IMR-90 (cell line): ENCODE measurements around the gene RNF151. TPM values are rescaled to one million over a fixed set of nuclear protein-coding genes. Genes with fewer than 3 reads are reported as not detected.

Experiments
- ATAC-seq: fragments of 200-7000 bp; cut with Tn5 transposase; 2 replicates; pipeline ENCODE4 v1.9.1; 2020; ENCODE audit warnings: low read depth, mild to moderate bottlenecking, moderate library complexity
- BruUV-seq: library from RNA; stranded (reverse); fragments of 400-500 nt; replicated peaks from 2 replicates; lab custom pipeline; 2021; lab: Mats Ljungman, UMichigan
- CTCF ChIA-PET: fragments of 300-600 bp; formaldehyde crosslinking; extraction: SDS; loops from one replicate; lab custom pipeline; 2021; ENCODE audit warnings: antibody characterized with exemption; lab: Yijun Ruan, JAX
- POLR2A ChIA-PET: fragments of 300-600 bp; sonication (Branson Sonifier 250); formaldehyde crosslinking; loops from one replicate; lab custom pipeline; 2022; ENCODE audit warnings: antibody characterized with exemption; ENCODE audit not compliant: unreplicated experiment; lab: Charles Lee
- DNase-seq: peaks from one replicate; pipeline ENCODE4 v3.0.0; 2013
- H2AFZ ChIP-seq: replicated peaks from 2 replicates; pipeline ENCODE3; 2013; ENCODE audit warnings: low read length, mild to moderate bottlenecking; ENCODE audit not compliant: poor library complexity
- H2AK5ac ChIP-seq: 2 replicates; pipeline ENCODE4 v1.6.1; 2013; ENCODE audit warnings: low read depth, low read length, inconsistent platforms
- H2AK9ac ChIP-seq: replicated peaks from 2 replicates; pipeline ENCODE3; 2013; ENCODE audit warnings: mild to moderate bottlenecking, low read depth, low read length, moderate library complexity; ENCODE audit not compliant: poor library complexity
- H2BK120ac ChIP-seq: 2 replicates; pipeline ENCODE4 v1.6.1; 2013; ENCODE audit warnings: low read depth, low read length, inconsistent platforms
- H2BK15ac ChIP-seq: 3 replicates; pipeline ENCODE4 v1.6.1; 2013; ENCODE audit warnings: low read depth, low read length, inconsistent platforms
- H2BK20ac ChIP-seq: 2 replicates; pipeline ENCODE4 v1.6.1; 2013; ENCODE audit warnings: low read depth, mild to moderate bottlenecking, inconsistent platforms, low read length, moderate library complexity
- H2BK5ac ChIP-seq: 2 replicates; pipeline ENCODE4 v1.6.1; 2013; ENCODE audit warnings: mild to moderate bottlenecking, low read depth, low read length, inconsistent platforms; ENCODE audit not compliant: poor library complexity, severe bottlenecking
- H3K14ac ChIP-seq: replicated peaks from 2 replicates; pipeline ENCODE4 v1.6.1; 2013; ENCODE audit warnings: low read depth, low read length, inconsistent platforms
- H3K18ac ChIP-seq: 2 replicates; pipeline ENCODE4 v1.6.1; 2013; ENCODE audit warnings: low read depth, low read length, control low read depth
- H3K23ac ChIP-seq: 2 replicates; pipeline ENCODE4 v1.6.1; 2013; ENCODE audit warnings: low read depth, low read length, inconsistent platforms
- H3K27ac ChIP-seq: 2 replicates; pipeline ENCODE4 v1.5.1; 2013; ENCODE audit warnings: mild to moderate bottlenecking, control low read depth, low read length; ENCODE audit not compliant: insufficient read depth
- H3K27me3 ChIP-seq: 2 replicates; pipeline ENCODE4 v1.6.1; 2013; ENCODE audit warnings: low read length; ENCODE audit not compliant: control insufficient read depth, insufficient read depth
- H3K36me3 ChIP-seq: 2 replicates; pipeline ENCODE4 v1.6.1; 2013; ENCODE audit warnings: low read length, mixed read lengths; ENCODE audit not compliant: control insufficient read depth, insufficient read depth
- H3K4ac ChIP-seq: 2 replicates; pipeline ENCODE4 v1.6.1; 2013; ENCODE audit warnings: low read depth, low read length, inconsistent platforms
- H3K4me1 ChIP-seq: 2 replicates; pipeline ENCODE4 v1.6.1; 2013; ENCODE audit warnings: low read length, mixed read lengths; ENCODE audit not compliant: control insufficient read depth, insufficient read depth
- H3K4me2 ChIP-seq: 2 replicates; pipeline ENCODE4 v1.6.1; 2013; ENCODE audit warnings: low read depth, mild to moderate bottlenecking, control low read depth, low read length, moderate library complexity
- H3K4me3 ChIP-seq: 2 replicates; pipeline ENCODE4 v1.5.1; 2013; ENCODE audit warnings: low read depth, mild to moderate bottlenecking, control low read depth, low read length, moderate library complexity; ENCODE audit not compliant: insufficient read depth
- H3K56ac ChIP-seq: 2 replicates; pipeline ENCODE4 v1.6.1; 2013; ENCODE audit warnings: low read length, inconsistent platforms; ENCODE audit not compliant: insufficient read depth; ENCODE audit errors: extremely low read depth
- H3K79me1 ChIP-seq, 2 experiments: 2 replicates each; pipeline ENCODE4 v1.6.1; 2013; ENCODE audit warnings: low read length in 2 of 2, inconsistent platforms in 1 of 2, low read depth in 1 of 2
- H3K9ac ChIP-seq: 2 replicates; pipeline ENCODE4 v1.6.1; 2013; ENCODE audit warnings: low read depth, low read length, control low read depth
- H3K9me1 ChIP-seq: 2 replicates; pipeline ENCODE4 v1.6.1; 2013; ENCODE audit warnings: low read length, inconsistent platforms; ENCODE audit not compliant: insufficient read depth
- H3K9me3 ChIP-seq: 2 replicates; pipeline ENCODE4 v1.6.1; 2013; ENCODE audit warnings: low read length; ENCODE audit not compliant: control insufficient read depth, insufficient read depth
- H4K20me1 ChIP-seq: 2 replicates; pipeline ENCODE4 v1.6.1; 2013; ENCODE audit warnings: low read length, inconsistent platforms; ENCODE audit not compliant: insufficient read depth
- H4K5ac ChIP-seq: 2 replicates; pipeline ENCODE4 v1.6.1; 2013; ENCODE audit warnings: mild to moderate bottlenecking, low read depth, low read length, control low read depth
- H4K8ac ChIP-seq, 2 experiments: 2 replicates each; pipeline ENCODE4 v1.6.1; 2013; ENCODE audit warnings: low read depth in 2 of 2, low read length in 2 of 2, control low read depth in 1 of 2, inconsistent platforms in 1 of 2
- H4K91ac ChIP-seq: 2 replicates; pipeline ENCODE4 v1.6.1; 2013; ENCODE audit warnings: low read depth, low read length, inconsistent platforms; ENCODE audit not compliant: insufficient read depth
- BHLHE40 ChIP-seq: fragments of 150-350 bp; IDR thresholded peaks from 2 replicates; pipeline ENCODE4 v1.6.1; 2016; ENCODE audit warnings: mild to moderate bottlenecking, low read depth, low read length
- CEBPB ChIP-seq: IDR thresholded peaks from 2 replicates; pipeline ENCODE4 v1.6.1; 2012; ENCODE audit warnings: low read depth, low read length, improper control_type of control experiment
- CHD1 ChIP-seq: IDR thresholded peaks from 2 replicates; pipeline ENCODE4 v1.6.1; 2012; ENCODE audit warnings: low read depth, low read length, improper control_type of control experiment
- CTCF ChIP-seq: conservative IDR thresholded peaks from 2 replicates; pipeline ENCODE4 v1.5.1; 2012; ENCODE audit warnings: mild to moderate bottlenecking, low read depth, low read length, improper control_type of control experiment
- ELK1 ChIP-seq: fragments of 150-350 bp; IDR thresholded peaks from 2 replicates; pipeline ENCODE4 v1.6.1; 2016; ENCODE audit warnings: low read depth, mild to moderate bottlenecking, low read length, moderate library complexity, borderline replicate concordance
- FOS ChIP-seq: fragments of 150-350 bp; IDR thresholded peaks from 2 replicates; pipeline ENCODE4 v1.6.1; 2016; ENCODE audit warnings: low read depth, low read length
- MAFK ChIP-seq: IDR thresholded peaks from 2 replicates; pipeline ENCODE4 v1.6.1; 2012; ENCODE audit warnings: low read depth, low read length, improper control_type of control experiment
- MAZ ChIP-seq: IDR thresholded peaks from 2 replicates; pipeline ENCODE4 v1.6.1; 2012; ENCODE audit warnings: low read depth, mild to moderate bottlenecking, low read length, improper control_type of control experiment, moderate library complexity, borderline replicate concordance
- MXI1 ChIP-seq: IDR thresholded peaks from 2 replicates; pipeline ENCODE4 v1.6.1; 2012; ENCODE audit warnings: low read depth, mild to moderate bottlenecking, low read length, moderate library complexity, borderline replicate concordance
- NFE2L2 ChIP-seq: fragments of 150-350 bp; IDR thresholded peaks from 2 replicates; pipeline ENCODE4 v1.6.1; 2016; ENCODE audit warnings: low read depth, mild to moderate bottlenecking, low read length
- POLR2A ChIP-seq: IDR thresholded peaks from 2 replicates; pipeline ENCODE4 v1.6.1; 2012; ENCODE audit warnings: mild to moderate bottlenecking, low read depth, low read length
- RCOR1 ChIP-seq: IDR thresholded peaks from 2 replicates; pipeline ENCODE4 v1.6.1; 2012; ENCODE audit warnings: mild to moderate bottlenecking, low read length, improper control_type of control experiment; ENCODE audit not compliant: insufficient replicate concordance
- SMC3 ChIP-seq: fragments of 150-350 bp; IDR thresholded peaks from 2 replicates; pipeline ENCODE4 v1.6.1; 2016; ENCODE audit warnings: low read depth, mild to moderate bottlenecking, antibody characterized with exemption, low read length, moderate library complexity
- USF2 ChIP-seq: fragments of 150-350 bp; IDR thresholded peaks from 2 replicates; pipeline ENCODE4 v1.6.1; 2017; ENCODE audit warnings: mild to moderate bottlenecking, antibody characterized with exemption, low read length, low read depth
- WGBS, 2 experiments: methylation state at CpG; one replicate each; pipeline versions ENCODE4 v1.1.5 to v1.1.7; 2013; ENCODE audit warnings: missing lambda C conversion rate in 2 of 2; ENCODE audit not compliant: insufficient read length in 1 of 2; ENCODE audit errors: extremely low coverage in 2 of 2; 5-methylcytosine and 5-hydroxymethylcytosine counted together
- dilution Hi-C: fragments of 300-500 bp; cut with HindIII; formaldehyde crosslinking; loops from one replicate; pipeline ENCODE4 v1.14.3; 2018; ENCODE audit warnings: low sequenced_read_pairs; ENCODE audit not compliant: unreplicated experiment
- in situ Hi-C: fragments of 300-500 bp; cut with MboI; formaldehyde crosslinking; loops from 3 replicates; pipeline ENCODE4 v1.14.3; 2019; ENCODE audit warnings: low sequenced_read_pairs, inconsistent platforms, mixed read lengths
- intact Hi-C: fragments of 100-400 bp; cut with micrococcal nuclease; formaldehyde crosslinking; loops from 2 replicates; pipeline ENCODE4 v1.10.0; 2022
- polyA plus RNA-seq, 3 experiments: library from polyadenylated mRNA; depleted of rRNA; stranded (reverse); fragments of >200 nt; gene quantifications; 2 replicates each; pipeline ENCODE4 v1.2.3, GENCODE V29; 2012; ENCODE audit warnings: low replicate concordance in 1 of 3
- total RNA-seq: library from RNA; depleted of rRNA; stranded (reverse); fragments of >200 nt; gene quantifications from 2 replicates; pipeline ENCODE4 v1.2.3, GENCODE V29; 2012

Gene RNF151
- total and polyA plus RNA-seq, 2 of the 4 experiments (the other 2 are of a cell fraction), result not detected

DNA sequence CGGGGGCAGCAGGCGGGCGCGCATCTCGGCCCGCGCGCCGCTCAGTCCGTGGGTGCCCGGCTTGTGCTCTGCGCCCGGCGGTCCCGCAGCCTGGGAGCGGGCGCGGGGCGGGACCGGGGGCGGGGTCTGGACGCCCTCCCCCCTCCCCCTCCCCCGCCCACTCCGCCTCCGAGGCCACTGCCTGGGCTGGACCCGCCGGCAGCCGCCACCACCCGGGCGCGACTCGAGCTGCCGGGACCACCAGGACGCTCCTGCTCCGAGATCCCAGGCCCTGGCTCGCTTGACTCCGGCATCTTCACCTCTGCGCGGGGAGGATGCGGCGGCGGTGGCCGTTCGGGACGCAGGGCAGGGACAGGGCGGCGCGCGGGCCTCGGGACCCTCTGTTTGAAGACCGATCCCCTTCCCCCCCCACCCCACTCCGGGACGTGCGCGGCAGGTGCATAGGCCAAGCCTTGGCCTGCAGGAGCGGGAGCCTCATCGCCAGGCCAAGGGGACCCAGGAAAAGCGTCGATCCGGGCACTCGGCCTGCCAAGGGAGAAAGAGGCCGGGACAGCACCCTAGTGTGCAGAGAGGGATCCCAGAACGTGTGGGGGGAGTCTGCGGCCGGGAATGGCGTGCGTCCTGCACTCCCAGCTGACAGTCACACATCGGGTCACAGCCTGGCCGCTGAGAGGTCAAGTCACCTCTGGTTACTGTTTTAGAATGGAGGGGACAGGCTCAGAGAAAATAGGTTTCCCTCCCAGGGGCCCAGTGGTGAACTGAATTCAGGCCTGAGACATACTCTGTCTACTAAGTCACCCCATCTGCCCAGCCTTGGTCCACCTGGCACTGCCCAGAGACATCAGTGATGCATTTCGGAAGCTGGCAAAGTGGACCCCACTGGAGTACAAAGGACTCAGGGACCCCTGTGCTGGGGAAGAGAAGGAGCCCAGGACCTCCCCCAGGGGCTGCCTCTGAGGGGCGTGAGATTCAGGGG is 48.0 kb upstream of the RNF151 start, which contains the start of gene HS3ST6:
Gene HS3ST6, minus strand, starts transcription at position 65 of the 976 bp plus-strand sequence. CDS start 92 bp downstream, outside the sequence.
- Histone ChIP-seq H3K79me1 (no peaks in the 10 kb centered on the region), H3K9ac (no peak within 1 kb of the TSS), H3K18ac (no peak within 1 kb of the TSS), H3K14ac (no peak within 1 kb of the TSS), H4K8ac (no peak within 1 kb of the TSS), H3K23ac (no peak within 1 kb of the TSS), H2BK120ac (no peak within 1 kb of the TSS), H2BK5ac (no peak within 1 kb of the TSS), H2AK5ac (no peak within 1 kb of the TSS), H3K9me1 (no peaks in the 10 kb centered on the region; the same call in 1 of the 2 replicates), H4K20me1 (no peaks in the 10 kb centered on the region), H3K4me3 (no peak within 1 kb of the TSS), H2BK15ac (no peak within 1 kb of the TSS), H3K4ac (no peak within 1 kb of the TSS), H2AK9ac (no peak within 1 kb of the TSS), H2AFZ (no peak within 1 kb of the TSS), H3K36me3 (no peaks in the 10 kb centered on the region), H3K27ac (no peak within 1 kb of the TSS), H3K4me1 (no peaks in the 10 kb centered on the region), H4K91ac (no peak within 1 kb of the TSS), H2BK20ac (no peak within 1 kb of the TSS), H3K9me3 (no peaks in the 10 kb centered on the region; the same call in 1 of the 2 replicates), H4K5ac (no peak within 1 kb of the TSS), H3K27me3 (peaks cover 89% of the 10 kb centered on the region), H3K4me2 (no peak within 1 kb of the TSS; the same call in 1 of the 2 replicates), H3K56ac (no peak within 1 kb of the TSS)
- 0% methylated on average over 12 of the region's 71 CpGs; no CpG with 5 or more reads in 1 of the 2 experiments for WGBS, 2 experiments
- in situ Hi-C loops (no loop called here), intact Hi-C loops (no loop called here), dilution Hi-C loops (no loop called here)
- CTCF ChIA-PET, result no interaction called here
- ATAC-seq (no peak), DNase-seq (no peak)
- POLR2A ChIA-PET, result no interaction called here
- no TSS peak for BruUV-seq
- no peak for TF ChIP-seq RCOR1
- no peak for TF ChIP-seq MAZ
- no peak for TF ChIP-seq USF2
- TF ChIP-seq NFE2L2, result no peak
- no peak for TF ChIP-seq CTCF
- TF ChIP-seq ELK1, result no peak
- TF ChIP-seq POLR2A, result no peak
- no peak for TF ChIP-seq FOS
- no peak for TF ChIP-seq BHLHE40
- TF ChIP-seq SMC3, result no peak
- no peak for TF ChIP-seq MXI1
- TF ChIP-seq CHD1, result no peak
- TF ChIP-seq CEBPB, result no peak
- no peak for TF ChIP-seq MAFK
